Stimulated activated CD4-positive, alpha-beta T cell treated with anti-CD3 and anti-CD28 coated beads, Interleukin-1b, Interleukin-23, amount 100 ng/mL, for 1 hour (primary cell): ENCODE data around the gene IL10RA.
"Not testable (repeated sequence)": the region's sequence is repeated elsewhere in the genome, so short reads cannot be mapped to it uniquely, and the experiment has no call there.

Experiments
- DNase-seq, 2 donors: peaks; one replicate each; pipeline ENCODE4 v3.0.0-alpha.2; 2020; ENCODE audit warnings: low read depth in 2 of 2

The IL10RA gene

DNA sequence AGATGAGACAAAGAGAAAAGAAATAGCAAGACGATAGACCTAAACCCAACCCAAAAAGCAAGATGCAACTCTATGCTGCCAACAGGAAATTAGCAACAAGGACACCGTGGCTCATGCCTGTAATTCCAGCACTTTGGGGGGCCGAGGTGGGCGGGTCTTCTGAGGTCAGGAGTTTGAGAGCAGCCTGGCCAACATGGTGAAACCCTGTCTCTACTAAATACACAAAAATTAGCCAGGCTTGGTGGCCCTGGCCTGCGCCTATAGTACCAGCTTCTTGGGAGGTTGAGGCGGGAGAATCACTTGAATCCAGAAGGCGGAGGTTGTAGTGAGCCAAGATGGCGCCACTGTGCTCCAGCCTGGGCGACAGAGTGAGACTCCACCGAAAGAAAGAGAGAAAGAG is 24.3 kb upstream of the IL10RA start:
- DNase-seq: no peak

DNA sequence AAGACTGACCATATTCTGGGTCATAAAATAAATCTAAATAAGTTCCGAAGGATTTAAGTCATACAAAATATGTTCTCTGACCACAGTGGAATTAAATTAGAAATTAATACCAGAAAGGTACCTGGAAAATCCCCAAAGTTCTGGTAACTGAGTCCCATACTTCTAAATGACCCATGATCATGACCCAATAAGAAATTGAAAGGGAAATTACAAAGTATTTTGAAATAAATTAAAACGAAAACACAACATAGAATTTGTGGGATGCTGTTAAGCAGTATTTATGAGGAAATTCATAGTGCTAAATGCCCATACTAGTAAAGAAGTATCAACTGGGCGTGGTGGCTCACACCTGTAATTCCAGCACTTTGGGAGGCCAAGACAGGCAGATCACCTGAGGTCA is 23.4 kb upstream of the IL10RA start:
- no peak for DNase-seq

DNA sequence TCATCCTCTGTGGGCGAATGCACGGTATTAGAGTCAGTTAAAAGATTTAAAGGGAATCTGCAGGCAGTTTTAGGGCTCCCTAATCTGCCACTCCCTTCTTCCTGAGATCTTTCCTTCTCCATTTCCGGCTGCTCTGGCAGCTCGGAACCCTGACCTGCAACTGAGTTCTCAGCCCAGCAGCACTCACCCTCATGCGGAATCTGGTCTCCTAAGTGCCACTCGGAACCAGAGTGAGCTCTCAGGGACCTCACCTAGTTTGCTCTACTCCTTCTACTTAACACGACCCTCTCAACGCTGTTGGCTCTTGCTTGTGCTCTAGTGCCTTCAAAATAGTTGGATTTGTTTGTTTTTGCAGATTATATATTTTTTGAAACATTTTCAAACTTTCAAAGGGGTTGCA is 19.3 kb upstream of the IL10RA start:
- DNase-seq: no peak

DNA sequence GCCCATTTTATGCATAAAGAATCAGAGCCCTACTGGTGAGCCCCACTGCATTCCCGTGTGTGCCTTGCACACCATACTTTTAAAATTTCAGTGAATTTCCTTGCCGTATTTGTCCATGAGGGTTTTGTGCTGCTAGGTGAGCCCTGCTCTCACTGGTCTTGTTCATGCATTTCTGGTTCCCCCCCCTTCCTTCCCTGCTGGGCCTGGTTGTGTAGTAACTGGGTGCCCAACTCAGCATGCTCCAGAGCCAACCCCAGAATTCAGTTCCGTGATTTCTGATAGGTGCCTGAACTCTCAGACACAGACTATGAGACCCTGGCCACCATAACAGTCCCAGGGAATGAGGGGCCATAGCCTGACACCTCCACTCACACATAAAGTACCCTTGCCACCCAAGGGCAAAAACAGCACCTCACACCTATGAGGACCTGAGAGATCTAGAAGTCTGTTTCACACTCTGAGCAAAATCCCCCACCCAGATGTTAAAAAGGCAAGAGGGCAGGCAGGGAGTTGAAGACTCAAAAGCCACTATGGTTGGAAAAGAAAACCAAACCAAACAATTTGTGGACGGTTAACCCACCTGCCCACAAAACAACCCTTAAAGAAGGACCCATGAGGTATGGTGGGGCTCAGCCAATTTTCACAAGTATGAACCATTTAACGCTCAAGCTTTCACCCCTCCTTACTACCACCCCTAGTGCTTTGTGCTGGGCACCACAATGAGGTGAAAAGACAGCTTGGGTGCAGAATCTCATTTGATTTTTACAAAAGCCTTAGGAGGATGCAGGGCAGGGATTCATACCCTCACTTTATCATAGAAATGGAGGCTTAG is 16.8 kb upstream of the IL10RA start:
- no peak for DNase-seq

DNA sequence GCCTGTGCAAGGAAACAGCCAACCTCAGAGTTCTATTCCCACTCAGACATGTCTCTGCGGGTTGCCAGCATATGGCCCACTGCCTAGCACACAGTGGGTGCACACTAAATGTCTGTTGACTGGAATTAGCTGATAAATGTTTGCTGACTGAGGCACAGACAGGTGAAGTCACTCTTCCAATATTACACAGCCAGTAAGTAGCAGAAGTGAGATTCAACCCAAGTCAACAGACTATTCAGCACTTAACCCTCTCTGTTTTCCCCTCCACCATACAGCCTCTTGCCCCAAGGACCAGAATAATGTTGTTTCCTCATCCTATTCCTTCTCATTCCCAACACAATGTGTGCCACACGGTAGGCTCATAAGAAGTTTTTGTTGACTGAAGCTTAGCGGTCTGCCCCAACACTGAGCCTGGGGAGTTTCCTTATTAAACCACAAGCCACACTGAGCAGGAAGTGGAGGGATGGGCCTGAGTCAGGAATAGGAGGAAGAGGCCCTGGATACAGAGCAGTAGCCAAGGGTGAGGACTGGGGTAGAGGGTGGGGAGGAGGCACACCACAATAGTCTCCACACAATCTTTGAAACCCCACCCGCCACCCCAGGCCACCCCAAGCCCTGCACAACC is 15.7 kb upstream of the IL10RA start:
- no peak for DNase-seq

DNA sequence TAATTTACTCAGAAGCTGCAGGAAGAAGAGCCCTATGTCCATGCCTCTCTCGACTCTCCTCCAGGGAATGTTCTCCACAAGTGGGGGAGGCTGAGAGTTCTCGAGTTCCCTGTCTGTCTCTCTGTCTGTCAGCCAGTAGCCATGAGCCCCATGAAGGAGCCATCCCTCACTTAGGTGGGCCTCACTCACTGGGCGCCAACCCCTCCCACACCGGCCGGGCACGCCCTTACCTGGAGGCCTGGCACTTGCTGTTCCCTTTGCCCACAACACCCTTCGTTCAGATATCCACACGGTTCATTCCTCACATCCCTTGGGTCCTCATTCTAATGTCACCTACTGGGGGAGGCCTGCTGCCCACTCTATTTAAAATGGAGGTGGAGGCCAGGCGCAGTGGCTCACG is 14.2 kb upstream of the IL10RA start:
- no peak for DNase-seq

DNA sequence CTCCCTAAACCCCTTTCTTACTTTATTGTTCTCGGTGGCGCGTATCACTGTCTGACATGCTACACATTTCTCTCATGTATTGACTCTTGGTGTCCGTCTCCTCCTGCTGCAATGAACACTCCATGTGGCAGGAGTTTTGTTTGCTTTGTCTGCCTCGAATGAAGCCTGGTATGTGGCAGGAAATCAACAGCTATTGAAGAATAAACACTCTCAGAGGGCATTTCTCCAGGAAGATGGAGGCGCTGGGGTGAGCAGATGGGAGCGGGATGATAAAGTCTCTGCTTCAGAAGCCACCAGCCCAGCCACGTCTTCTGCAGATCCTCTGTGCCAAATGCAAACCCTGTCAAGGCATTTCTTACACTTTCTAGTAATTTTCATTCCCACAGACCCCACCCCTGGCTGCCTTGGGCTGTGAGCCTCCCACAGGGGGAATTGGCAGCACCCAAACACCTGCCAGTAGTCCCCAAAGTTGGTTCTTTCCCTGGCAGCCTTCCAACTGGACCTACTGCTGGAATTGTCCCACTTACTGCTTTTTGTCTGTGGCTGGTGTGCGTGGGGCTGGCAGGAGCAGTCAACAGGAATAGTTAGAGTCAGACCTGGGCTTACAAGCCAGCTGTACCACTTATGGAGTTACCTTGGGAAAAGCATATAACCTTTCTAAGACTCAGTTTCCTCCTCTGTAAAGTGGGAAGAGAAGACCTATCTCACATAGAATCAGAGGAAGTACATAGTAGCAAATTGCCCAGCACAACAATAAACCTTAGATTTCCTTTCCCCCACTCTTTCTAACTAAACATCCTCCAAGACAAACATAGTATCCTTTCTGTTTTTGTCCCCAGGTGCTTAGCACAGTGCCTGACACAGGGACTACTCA is 13.3 kb upstream of the IL10RA start:
- DNase-seq: no peak

DNA sequence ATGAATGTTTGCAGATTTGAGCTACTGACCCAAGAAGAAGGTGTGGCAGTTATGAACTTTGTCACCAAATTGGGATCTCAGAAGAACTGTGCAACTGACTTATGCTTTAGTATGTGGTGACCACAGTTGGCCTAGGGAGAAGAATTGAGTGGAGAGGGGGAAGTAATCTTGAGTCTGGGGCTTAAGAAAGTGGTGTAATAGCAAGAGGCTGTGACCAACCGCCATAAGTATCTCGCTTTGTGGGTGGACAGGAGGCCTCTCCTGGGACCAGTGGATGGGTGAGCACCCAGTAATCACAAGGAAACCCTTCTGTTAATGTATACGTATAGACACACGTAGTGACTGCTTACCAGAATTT is 12.7 kb upstream of the IL10RA start:
- no peak for DNase-seq

DNA sequence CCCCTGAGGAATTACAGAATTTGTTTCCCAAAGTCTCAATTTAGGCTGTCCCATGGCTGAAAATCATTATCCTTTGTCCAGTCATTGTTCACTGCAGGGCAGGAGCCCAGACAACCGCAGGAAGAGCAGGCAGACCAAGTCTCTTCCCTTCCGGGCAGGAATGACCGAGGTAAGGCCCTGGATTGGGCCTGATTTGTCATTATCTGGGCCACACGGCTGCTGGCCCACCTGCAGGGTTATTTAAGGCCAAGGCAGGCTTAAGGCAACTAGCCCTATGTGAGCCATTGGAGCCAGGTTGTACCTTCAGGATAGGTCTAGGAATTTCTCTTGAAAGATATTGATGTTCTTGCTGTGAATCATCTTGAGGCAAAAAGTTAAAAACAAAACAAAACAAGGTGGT is 9.7 kb upstream of the IL10RA start:
- no peak for DNase-seq

DNA sequence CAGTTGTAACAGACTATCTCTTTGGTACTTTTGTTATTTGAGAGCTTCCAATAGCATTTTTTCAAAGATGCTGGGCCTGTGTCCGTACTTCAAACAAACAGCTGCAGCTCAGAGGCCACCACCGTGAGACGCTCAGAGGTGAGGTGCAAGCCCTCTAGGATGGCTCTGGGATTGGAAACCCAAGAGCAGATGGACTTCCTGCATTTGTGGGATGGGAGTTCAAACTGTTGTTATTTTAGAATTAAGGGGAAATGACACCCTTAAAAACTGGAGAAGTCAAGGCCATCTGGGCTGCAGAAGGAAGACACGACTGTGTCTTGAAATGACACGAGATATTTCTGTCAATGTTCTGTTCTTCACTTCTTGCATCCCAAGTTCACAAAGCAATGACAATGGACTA is 9.2 kb upstream of the IL10RA start:
- no peak for DNase-seq

DNA sequence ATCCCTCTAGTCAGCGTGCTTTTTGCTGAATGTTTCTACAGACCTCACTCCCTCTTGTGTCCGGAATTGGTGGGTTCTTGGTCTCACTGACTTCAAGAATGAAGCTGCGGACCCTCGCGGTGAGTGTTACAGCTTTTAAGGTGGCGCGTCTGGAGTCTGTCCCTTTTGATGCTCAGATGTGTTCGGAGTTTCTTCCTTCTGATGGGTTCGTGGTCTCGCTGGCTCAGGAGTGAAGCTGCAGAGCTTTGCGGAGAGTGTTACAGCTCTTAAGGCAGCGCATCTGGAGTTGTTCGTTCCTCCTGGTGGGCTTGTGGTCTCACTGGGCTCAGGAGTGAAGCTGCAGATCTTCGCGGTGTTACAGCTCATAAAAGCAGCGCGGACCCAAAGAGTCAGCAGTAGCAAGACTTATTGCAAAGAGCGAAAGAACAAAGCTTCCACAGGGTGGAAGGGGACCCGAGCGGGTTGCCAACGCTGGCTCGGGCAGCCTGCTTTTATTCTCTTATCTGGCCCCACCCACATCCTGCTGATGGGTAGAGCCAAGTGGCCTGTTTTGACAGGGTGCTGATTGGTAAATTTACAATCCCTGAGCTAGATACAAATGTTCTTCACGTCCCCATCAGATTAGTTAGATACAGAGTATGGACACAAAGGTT is 8.5 kb upstream of the IL10RA start:
- not testable (repeated sequence) for DNase-seq

DNA sequence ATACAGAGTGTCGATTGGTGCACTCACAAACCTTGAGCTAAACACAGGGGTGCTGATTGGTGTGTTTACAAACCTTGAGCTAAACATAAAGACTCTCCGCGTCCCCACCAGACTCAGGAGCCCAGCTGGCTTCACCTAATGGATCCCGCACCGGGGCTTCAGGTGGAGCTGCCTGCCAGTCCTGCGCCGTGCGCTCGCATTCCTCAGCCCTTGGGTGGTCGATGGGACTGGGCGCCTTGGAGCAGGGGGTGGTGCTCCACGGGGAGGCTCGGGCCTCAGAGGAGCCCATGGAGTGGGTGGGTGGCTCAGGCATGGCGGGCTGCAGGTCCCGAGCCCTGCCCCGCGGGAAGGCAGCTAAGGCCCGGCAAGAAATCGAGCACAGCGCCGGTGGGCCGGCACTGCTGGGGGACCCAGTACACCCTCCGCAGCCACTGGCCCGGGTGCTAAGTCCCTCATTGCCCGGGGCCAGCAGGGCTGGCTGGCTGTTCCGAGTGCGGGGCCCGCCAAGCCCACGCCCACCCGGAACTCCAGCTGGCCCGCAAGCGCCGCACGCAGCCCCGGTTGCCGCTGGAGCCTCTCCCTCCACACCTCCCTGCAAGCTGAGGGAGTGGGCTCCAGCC is 7.8 kb upstream of the IL10RA start:
- not testable (repeated sequence) for DNase-seq

DNA sequence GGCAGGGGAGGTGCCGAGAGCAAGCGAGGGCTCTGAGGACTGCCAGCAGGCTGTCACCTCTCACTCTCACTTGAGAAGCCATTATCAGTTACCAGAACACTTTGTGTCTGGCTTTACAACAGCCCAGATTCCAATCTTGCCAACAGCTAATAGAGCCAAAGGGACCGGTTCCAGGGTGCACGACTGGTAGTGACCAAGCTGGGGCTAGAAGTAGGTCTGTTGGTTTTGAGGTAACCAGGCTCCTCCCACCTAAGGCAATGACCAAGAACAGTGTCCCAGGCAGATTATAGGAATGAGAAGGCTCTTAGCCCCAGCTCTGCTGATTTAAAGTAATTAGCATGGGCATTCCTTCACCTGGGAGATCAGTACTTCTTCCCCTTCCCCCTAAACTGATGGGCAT is 7.2 kb upstream of the IL10RA start:
- DNase-seq: no peak

DNA sequence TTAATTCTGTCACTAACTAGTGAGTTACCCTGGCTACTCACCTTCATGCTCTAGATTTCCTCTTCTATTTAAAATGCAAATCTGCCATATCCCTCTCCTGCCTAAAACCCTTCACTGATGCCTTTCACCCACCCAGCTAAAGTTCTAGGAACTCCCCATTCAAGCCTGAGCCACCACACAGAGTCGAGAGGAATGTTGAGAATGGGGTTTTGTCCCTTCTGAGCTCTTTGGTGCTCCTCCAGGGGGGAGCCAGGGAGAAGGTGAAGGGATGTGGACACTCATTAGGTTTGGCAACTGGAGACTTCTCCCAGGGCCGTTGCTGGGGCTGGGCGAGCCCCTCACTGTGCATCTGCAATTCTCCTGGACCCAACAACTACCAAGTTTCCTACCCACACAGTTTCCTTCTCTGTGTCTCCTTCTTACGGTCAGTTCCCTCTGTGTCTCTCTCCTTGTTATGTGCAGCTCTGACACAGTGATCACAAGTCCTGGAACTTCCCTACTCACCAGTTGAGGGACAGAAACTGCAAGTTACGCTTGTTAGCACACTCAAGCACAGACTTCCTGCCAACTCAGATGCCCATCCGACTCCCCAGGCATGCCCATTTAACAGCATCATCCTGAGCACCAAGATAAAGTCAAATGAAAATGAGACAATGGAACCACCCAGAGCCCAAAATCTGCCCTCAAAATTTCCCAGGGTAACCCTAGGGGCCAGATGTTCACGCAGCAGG is 6.5 kb upstream of the IL10RA start:
- no peak for DNase-seq

DNA sequence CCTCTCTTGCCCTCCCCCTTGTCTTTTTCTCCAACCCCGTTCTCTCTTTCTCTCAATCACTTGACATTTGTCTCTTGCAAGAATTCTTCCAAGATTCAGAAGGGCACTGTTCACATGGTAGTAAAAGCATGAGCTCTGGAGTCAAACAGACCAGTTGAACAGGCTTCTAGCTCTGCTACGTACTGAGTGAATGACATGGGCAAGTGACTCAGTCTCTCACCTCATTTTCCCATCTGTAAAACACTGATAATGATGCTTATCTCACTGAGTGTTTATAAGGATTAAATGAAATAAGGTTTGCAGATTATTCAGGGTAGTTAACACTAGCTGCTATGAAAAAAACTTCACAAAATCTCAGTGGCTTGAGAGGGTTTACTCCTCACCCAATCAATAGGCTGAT is 5.9 kb upstream of the IL10RA start:
- DNase-seq: no peak

DNA sequence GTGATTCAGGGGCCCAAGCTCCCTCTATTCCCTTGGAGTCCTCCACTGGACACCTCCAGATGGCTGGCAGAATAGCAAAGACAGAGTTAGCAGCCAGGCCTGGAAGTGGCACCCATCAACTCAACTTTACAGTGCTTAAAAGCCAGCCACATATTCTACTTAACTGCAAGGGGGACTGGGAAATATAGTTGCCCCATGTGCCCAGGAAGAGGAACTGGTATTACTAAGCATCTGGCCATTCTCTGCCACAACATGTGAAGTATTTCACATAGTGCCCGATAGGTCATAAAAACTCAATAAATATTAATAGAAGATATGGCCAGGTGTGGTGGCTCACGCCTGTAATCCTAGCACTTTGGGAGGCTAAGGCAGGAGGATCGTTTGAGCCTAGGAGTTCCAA is 5.5 kb upstream of the IL10RA start:
- no peak for DNase-seq

DNA sequence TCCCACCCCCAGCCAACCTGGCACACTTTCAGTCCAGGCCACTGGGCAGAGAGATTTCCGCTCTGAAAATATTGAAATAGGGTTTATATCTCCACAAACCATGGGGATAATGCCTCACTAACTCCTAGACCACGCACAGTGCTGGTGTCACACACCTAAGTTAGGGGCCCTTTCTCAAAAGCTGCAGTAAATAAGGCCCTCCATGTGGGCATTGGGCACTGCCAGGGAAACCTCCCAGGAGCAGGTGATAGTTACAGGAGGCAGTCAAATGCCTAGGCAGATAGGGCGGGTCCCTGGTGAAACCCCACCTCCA is 3.1 kb upstream of the IL10RA start:
- DNase-seq: no peak

DNA sequence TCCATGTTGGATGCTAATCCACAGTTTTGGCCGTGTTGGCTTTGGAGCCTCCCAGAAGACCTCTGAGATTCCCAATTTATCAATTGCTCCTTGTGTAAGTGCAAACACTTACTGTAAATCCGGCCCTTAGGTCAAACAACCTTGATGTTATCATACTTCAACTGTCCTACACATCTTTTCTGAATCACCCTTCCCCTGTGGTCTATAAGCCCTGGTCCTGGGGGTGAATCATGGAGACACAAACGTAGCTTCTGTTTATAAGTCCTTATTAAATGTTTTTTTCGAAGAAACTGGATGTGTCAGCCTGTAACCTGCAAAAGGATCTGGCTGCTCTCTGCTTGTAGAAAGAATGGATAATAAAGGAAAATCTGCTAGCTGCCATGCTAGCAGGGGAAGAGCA is 1.7 kb upstream of the IL10RA start:
- no peak for DNase-seq

DNA sequence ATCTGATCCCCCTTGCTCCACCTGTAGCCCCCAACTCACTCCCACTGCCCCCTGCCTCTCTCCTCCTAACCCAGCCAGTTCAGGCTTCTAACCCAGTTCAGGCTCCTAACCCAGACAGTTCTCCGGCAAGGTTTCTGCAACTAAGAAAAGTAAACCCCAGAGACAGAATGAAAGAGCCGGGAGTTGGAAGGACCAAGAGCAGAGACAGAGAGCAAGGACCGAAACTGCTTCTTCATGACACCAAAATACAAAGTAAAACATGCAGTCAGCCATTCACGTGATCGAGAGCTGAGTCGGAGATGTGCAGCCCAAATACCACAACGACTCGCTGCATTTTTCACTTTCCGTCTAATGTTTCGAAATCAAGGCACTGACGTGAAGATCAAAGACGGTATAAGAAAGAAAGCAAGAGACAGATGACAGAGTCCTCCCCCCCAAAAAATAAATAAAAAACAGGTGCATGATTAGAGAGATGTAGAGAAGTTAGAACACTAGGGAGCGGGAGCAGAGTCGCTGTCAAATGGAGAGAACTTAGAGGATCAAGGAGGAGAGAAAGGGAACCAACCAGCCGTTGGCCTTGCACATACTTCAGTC is 884 bp downstream of the IL10RA start:
- peak in 1 of 2 donors; percentile 32 for DNase-seq

DNA sequence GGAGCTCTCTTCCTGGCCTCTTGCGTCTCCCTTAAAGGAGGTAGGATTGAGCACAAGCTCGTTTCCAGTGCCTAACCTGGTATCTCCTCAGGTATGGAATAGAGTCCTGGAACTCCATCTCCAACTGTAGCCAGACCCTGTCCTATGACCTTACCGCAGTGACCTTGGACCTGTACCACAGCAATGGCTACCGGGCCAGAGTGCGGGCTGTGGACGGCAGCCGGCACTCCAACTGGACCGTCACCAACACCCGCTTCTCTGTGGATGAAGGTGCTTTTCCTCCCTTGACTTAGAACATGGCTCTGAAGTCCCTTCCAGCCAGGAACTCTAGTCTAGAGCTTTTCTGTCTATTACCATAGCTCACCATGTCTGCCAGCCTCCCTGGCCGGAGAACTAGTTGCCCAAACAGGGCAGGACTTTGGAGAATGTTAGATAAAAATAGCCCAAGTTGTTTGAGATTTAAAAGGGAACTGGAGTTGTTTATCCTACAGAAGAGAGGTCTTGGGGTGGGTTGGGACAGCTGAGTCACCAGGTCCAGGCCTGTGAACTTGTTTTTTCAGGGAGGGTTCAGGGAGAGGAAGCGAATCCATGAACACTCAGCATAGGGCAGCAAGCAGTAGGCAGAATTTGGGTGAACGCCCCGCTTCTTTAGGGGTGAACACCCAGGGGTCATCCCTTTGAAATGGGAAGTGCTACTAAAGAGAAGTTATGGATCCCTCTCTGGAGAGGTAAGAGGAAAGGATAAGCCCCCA is 3.3 kb downstream of the IL10RA start:
- DNase-seq: no peak
